ENCODE measurements around the gene PARD3. TPM values are rescaled to one million over a fixed set of nuclear protein-coding genes. Genes with fewer than 3 reads are reported as not detected.

PARD3 gene
- total RNA-seq, 2 experiments from 2014 or later = 0.53 to 0.71 TPM

- TF ChIP-seq CTCF (IDR thresholded peaks at IDR 0.05) = no peak
- ChIA-PET CTCF (no interaction called here), POLR2A (no interaction called here)
- Histone ChIP-seq H3K4me3 (ENCODE audit: low read length) (no peak overlapping the region), H3K9me3 (ENCODE audit: control insufficient read depth in 1 of 2, insufficient read depth in 1 of 2, low read length in 2 of 2) (no peaks in the 10 kb centered on the region), H3K27me3 (ENCODE audit: control insufficient read depth in 1 of 2, insufficient read depth in 2 of 2, low read length in 2 of 2) (no peaks in the 10 kb centered on the region), H3K4me1 (ENCODE audit: insufficient read depth, low read length) (no peaks in the 10 kb centered on the region), H3K36me3 (ENCODE audit: insufficient read depth, low read length) (no peaks in the 10 kb centered on the region), H3K27ac (ENCODE audit: low read depth in 1 of 2, low read length in 2 of 2) (no peak overlapping the region)
- H3K4me3 Mint-ChIP-seq = no peak overlapping the region
- no peaks in the 10 kb centered on the region for H3K27me3 Mint-ChIP-seq
- no peak for ATAC-seq (ENCODE audit: poor library complexity)
- H3K36me3 Mint-ChIP-seq (ENCODE audit: low read depth) = no peaks in the 10 kb centered on the region
- H3K27ac Mint-ChIP-seq = no peak overlapping the region
- no peaks in the 10 kb centered on the region for H3K4me1 Mint-ChIP-seq (ENCODE audit: low read depth)
- no peak for DNase-seq
- intact Hi-C loops (cut with DNase I, micrococcal nuclease) = no loop called here
- H3K9me3 Mint-ChIP-seq = no peaks in the 10 kb centered on the region
These were observed 234.9 kb downstream of the PARD3 start for GRCh38 chr10:34580214-34580613.

- Mint-ChIP-seq H3K4me1 (ENCODE audit: low read depth) (no peaks in the 10 kb centered on the region), H3K9me3 (no peaks in the 10 kb centered on the region), H3K27ac (no peak overlapping the region), H3K4me3 (no peak overlapping the region), H3K27me3 (peaks cover 7% of the 10 kb centered on the region), H3K36me3 (ENCODE audit: low read depth) (no peaks in the 10 kb centered on the region)
- no peaks in the 10 kb centered on the region for H3K9me3 ChIP-seq (ENCODE audit: control insufficient read depth in 1 of 2, insufficient read depth in 1 of 2, low read length in 2 of 2)
- POLR2A ChIA-PET = no interaction called here
- no peak overlapping the region for H3K4me3 ChIP-seq (ENCODE audit: low read length)
- no peak for ATAC-seq (ENCODE audit: poor library complexity)
- H3K4me1 ChIP-seq (ENCODE audit: insufficient read depth, low read length) = no peaks in the 10 kb centered on the region
- H3K36me3 ChIP-seq (ENCODE audit: insufficient read depth, low read length) = no peaks in the 10 kb centered on the region
- intact Hi-C loops (cut with DNase I, micrococcal nuclease) = no loop called here
- DNase-seq = no peak
- CTCF ChIA-PET = no interaction called here
- no peak overlapping the region for H3K27ac ChIP-seq (ENCODE audit: low read depth in 1 of 2, low read length in 2 of 2)
- TF ChIP-seq CTCF (IDR thresholded peaks at IDR 0.05) = no peak
- no peaks in the 10 kb centered on the region for H3K27me3 ChIP-seq (ENCODE audit: control insufficient read depth in 1 of 2, insufficient read depth in 2 of 2, low read length in 2 of 2)
These were observed 236.6 kb downstream of the PARD3 start for GRCh38 chr10:34578468-34578867.

GRCh38 chr10:34576797-34577196, 238.3 kb downstream of the PARD3 start:
- Mint-ChIP-seq H3K9me3 (no peaks in the 10 kb centered on the region), H3K27ac (no peak overlapping the region), H3K4me1 (ENCODE audit: low read depth) (no peaks in the 10 kb centered on the region), H3K27me3 (peaks cover 7% of the 10 kb centered on the region), H3K4me3 (no peak overlapping the region), H3K36me3 (ENCODE audit: low read depth) (no peaks in the 10 kb centered on the region)
- Histone ChIP-seq H3K36me3 (ENCODE audit: insufficient read depth, low read length) (no peaks in the 10 kb centered on the region), H3K4me3 (ENCODE audit: low read length) (no peak overlapping the region), H3K27ac (ENCODE audit: low read depth in 1 of 2, low read length in 2 of 2) (no peak overlapping the region), H3K4me1 (ENCODE audit: insufficient read depth, low read length) (no peaks in the 10 kb centered on the region), H3K9me3 (ENCODE audit: control insufficient read depth in 1 of 2, insufficient read depth in 1 of 2, low read length in 2 of 2) (no peaks in the 10 kb centered on the region), H3K27me3 (ENCODE audit: control insufficient read depth in 1 of 2, insufficient read depth in 2 of 2, low read length in 2 of 2) (no peaks in the 10 kb centered on the region)
- ATAC-seq (ENCODE audit: poor library complexity) (no peak), DNase-seq (no peak)
- no peak for TF ChIP-seq CTCF (IDR thresholded peaks at IDR 0.05)
- ChIA-PET POLR2A (interaction anchor here (0.7 kb wide), 1 partner anchor 91 kb away, joined by 3 read pairs; no protein-coding TSS in a partner anchor), CTCF (no interaction called here)
- intact Hi-C loops (cut with DNase I, micrococcal nuclease) = no loop called here
